GM23338 (cell line): ENCODE measurements around the gene IL10.

Experiments
- CREB1 ChIP-seq: fragments of 250-450 bp; sonication (Bioruptor Pico); IDR thresholded peaks from 2 replicates; pipeline ENCODE4 v1.5.0; 2020; ENCODE audit warnings: low read depth, mild to moderate bottlenecking, moderate library complexity
- CTCF ChIP-seq, 2 experiments: fragments of 200-600 bp in 1 of 2; sonication (generic) in 1 of 2; conservative IDR thresholded peaks; 2 replicates each; pipeline versions ENCODE4 v1.5.1 to v1.6.1; 2016 to 2017; ENCODE audit warnings: antibody characterized with exemption in 2 of 2, low read depth in 2 of 2, mild to moderate bottlenecking in 2 of 2, moderate library complexity in 1 of 2
- ETS1 ChIP-seq: IDR thresholded peaks from 2 replicates; pipeline ENCODE4 v1.6.1; 2016; ENCODE audit warnings: antibody characterized with exemption
- EZH2 ChIP-seq: fragments of 200-600 bp; sonication (generic); IDR thresholded peaks from one replicate; pipeline ENCODE4 v1.8.0; 2017; ENCODE audit warnings: antibody characterized with exemption, mild to moderate bottlenecking, low read depth; ENCODE audit not compliant: unreplicated experiment
- EZH2phosphoT487 ChIP-seq: fragments of 200-600 bp; sonication (generic); IDR thresholded peaks from one replicate; pipeline ENCODE4 v1.8.1; 2018; ENCODE audit warnings: antibody characterized with exemption; ENCODE audit not compliant: unreplicated experiment
- JUNB ChIP-seq: IDR thresholded peaks from one replicate; pipeline ENCODE4 v1.6.1; 2016; ENCODE audit warnings: antibody characterized with exemption; ENCODE audit not compliant: unreplicated experiment
- NANOG ChIP-seq: IDR thresholded peaks from 2 replicates; pipeline ENCODE4 v1.6.1; 2016; ENCODE audit warnings: antibody characterized with exemption, borderline replicate concordance
- POLR2AphosphoS5 ChIP-seq: IDR thresholded peaks from 2 replicates; pipeline ENCODE4 v1.6.1; 2016; ENCODE audit warnings: antibody characterized with exemption, low read depth
- STAT1 ChIP-seq: IDR thresholded peaks from one replicate; pipeline ENCODE4 v1.6.1; 2016; ENCODE audit warnings: antibody characterized with exemption; ENCODE audit not compliant: unreplicated experiment
- ZNF462 ChIP-seq: fragments of 250-450 bp; sonication (Bioruptor Pico); IDR thresholded peaks from 2 replicates; pipeline ENCODE4 v1.5.0; 2020; ENCODE audit warnings: mild to moderate bottlenecking, moderate library complexity
- TF ChIP-seq, protein P1 (sequence below): IDR thresholded peaks from one replicate; pipeline ENCODE4 v1.6.1; 2018; ENCODE audit warnings: antibody characterized with exemption; ENCODE audit not compliant: unreplicated experiment

- TF ChIP-seq CTCF (conservative IDR thresholded peaks at IDR 0.05; ENCODE audit: low read depth in 2 of 2) = no peak
- no peak for TF ChIP-seq STAT1
- no peak for TF ChIP-seq EZH2
- no peak for TF ChIP-seq POLR2AphosphoS5
- TF ChIP-seq EZH2phosphoT487 = no peak
- TF ChIP-seq CREB1 (CRISPR knock-in tag) = no peak
- TF ChIP-seq ZNF462 (CRISPR knock-in tag) = no peak
- TF ChIP-seq ETS1 = no peak
- TF ChIP-seq, protein P1, sequence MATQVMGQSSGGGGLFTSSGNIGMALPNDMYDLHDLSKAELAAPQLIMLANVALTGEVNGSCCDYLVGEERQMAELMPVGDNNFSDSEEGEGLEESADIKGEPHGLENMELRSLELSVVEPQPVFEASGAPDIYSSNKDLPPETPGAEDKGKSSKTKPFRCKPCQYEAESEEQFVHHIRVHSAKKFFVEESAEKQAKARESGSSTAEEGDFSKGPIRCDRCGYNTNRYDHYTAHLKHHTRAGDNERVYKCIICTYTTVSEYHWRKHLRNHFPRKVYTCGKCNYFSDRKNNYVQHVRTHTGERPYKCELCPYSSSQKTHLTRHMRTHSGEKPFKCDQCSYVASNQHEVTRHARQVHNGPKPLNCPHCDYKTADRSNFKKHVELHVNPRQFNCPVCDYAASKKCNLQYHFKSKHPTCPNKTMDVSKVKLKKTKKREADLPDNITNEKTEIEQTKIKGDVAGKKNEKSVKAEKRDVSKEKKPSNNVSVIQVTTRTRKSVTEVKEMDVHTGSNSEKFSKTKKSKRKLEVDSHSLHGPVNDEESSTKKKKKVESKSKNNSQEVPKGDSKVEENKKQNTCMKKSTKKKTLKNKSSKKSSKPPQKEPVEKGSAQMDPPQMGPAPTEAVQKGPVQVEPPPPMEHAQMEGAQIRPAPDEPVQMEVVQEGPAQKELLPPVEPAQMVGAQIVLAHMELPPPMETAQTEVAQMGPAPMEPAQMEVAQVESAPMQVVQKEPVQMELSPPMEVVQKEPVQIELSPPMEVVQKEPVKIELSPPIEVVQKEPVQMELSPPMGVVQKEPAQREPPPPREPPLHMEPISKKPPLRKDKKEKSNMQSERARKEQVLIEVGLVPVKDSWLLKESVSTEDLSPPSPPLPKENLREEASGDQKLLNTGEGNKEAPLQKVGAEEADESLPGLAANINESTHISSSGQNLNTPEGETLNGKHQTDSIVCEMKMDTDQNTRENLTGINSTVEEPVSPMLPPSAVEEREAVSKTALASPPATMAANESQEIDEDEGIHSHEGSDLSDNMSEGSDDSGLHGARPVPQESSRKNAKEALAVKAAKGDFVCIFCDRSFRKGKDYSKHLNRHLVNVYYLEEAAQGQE = no peak
- no peak for TF ChIP-seq JUNB
- TF ChIP-seq NANOG = no peak
Observed at GRCh38 chr1:206782448-206782847, 10.2 kb upstream of the IL10 start.
